ENCODE measurements around the gene ACAD11. TPM values are rescaled to one million over a fixed set of nuclear protein-coding genes. Genes with fewer than 3 reads are reported as not detected.

ACAD11 gene
- polyA plus RNA-seq, 3 donors: 0.31 to 25.4 (median 0.40) TPM

- no peaks in the 10 kb centered on the region for H3K27me3 Mint-ChIP-seq (ENCODE audit: low read depth in 3 of 3)
- H3K27ac ChIP-seq (ENCODE audit: low read depth in 1 of 2, low read length in 2 of 2): no peak overlapping the region
- TF ChIP-seq CTCF (IDR thresholded peaks at IDR 0.05): no peak
- no peak overlapping the region for H3K9ac ChIP-seq (ENCODE audit: insufficient read depth, low read length, poor library complexity, severe bottlenecking)
- no peaks in the 10 kb centered on the region for H3K36me3 Mint-ChIP-seq
- H3K4me1 Mint-ChIP-seq: peaks cover 8% of the 10 kb centered on the region
- no CpG with 5 or more reads among the region's 1 CpG for WGBS (ENCODE audit: insufficient coverage)
- H3K36me3 ChIP-seq (replicated peaks in 1 of 2; ENCODE audit: control insufficient read depth in 1 of 2, insufficient read depth in 2 of 2, low read length in 2 of 2): no peaks in the 10 kb centered on the region
- no peaks in the 10 kb centered on the region for H3K27me3 ChIP-seq (ENCODE audit: control insufficient read depth in 2 of 2, insufficient read depth in 2 of 2, low read length in 2 of 2)
- no peaks in the 10 kb centered on the region for H3K9me3 Mint-ChIP-seq
- H3K4me3 Mint-ChIP-seq: no peak overlapping the region
- no peaks in the 10 kb centered on the region for H4K20me1 ChIP-seq (ENCODE audit: insufficient read depth, low read length)
- H3K4me3 ChIP-seq (replicated peaks in 1 of 3; ENCODE audit: low read depth in 2 of 3, low read length in 3 of 3): no peak overlapping the region
- no peak for DNase-seq
- H3K9me3 ChIP-seq (replicated peaks in 1 of 2; ENCODE audit: control insufficient read depth in 1 of 2, insufficient read depth in 1 of 2, low read length in 2 of 2): no peaks in the 10 kb centered on the region
- no peak overlapping the region for H2AFZ ChIP-seq (ENCODE audit: insufficient read depth, low read depth, low read length, poor library complexity, severe bottlenecking)
- intact Hi-C loops (cut with micrococcal nuclease): no loop called here
- H3K27ac Mint-ChIP-seq: no peak overlapping the region
- no peaks in the 10 kb centered on the region for H3K4me1 ChIP-seq (ENCODE audit: control insufficient read depth in 1 of 2, insufficient read depth in 2 of 2, low read length in 2 of 2)
- no peak overlapping the region for H3K4me2 ChIP-seq (replicated peaks; ENCODE audit: extremely low read depth, low read length, poor library complexity, severe bottlenecking)
- no peaks in the 10 kb centered on the region for H3K79me2 ChIP-seq (ENCODE audit: insufficient read depth, low read length)
These were observed 6.9 kb downstream of the ACAD11 start for GRCh38 chr3:132652640-132653270.

GRCh38 chr3:132650153-132650552, 9.5 kb downstream of the ACAD11 start:
- H3K27me3 Mint-ChIP-seq (ENCODE audit: low read depth in 3 of 3): no peaks in the 10 kb centered on the region
- Histone ChIP-seq H3K27ac (ENCODE audit: low read depth in 1 of 2, low read length in 2 of 2) (no peak overlapping the region), H3K4me2 (replicated peaks; ENCODE audit: extremely low read depth, low read length, poor library complexity, severe bottlenecking) (no peak overlapping the region), H3K9me3 (replicated peaks in 1 of 2; ENCODE audit: control insufficient read depth in 1 of 2, insufficient read depth in 1 of 2, low read length in 2 of 2) (no peaks in the 10 kb centered on the region), H3K4me3 (replicated peaks in 1 of 3; ENCODE audit: low read depth in 2 of 3, low read length in 3 of 3) (no peak overlapping the region), H4K20me1 (ENCODE audit: insufficient read depth, low read length) (no peaks in the 10 kb centered on the region), H2AFZ (ENCODE audit: insufficient read depth, low read depth, low read length, poor library complexity, severe bottlenecking) (no peak overlapping the region), H3K36me3 (replicated peaks in 1 of 2; ENCODE audit: control insufficient read depth in 1 of 2, insufficient read depth in 2 of 2, low read length in 2 of 2) (no peaks in the 10 kb centered on the region), H3K27me3 (ENCODE audit: control insufficient read depth in 2 of 2, insufficient read depth in 2 of 2, low read length in 2 of 2) (no peaks in the 10 kb centered on the region), H3K79me2 (ENCODE audit: insufficient read depth, low read length) (no peaks in the 10 kb centered on the region), H3K4me1 (ENCODE audit: control insufficient read depth in 1 of 2, insufficient read depth in 2 of 2, low read length in 2 of 2) (no peaks in the 10 kb centered on the region), H3K9ac (ENCODE audit: insufficient read depth, low read length, poor library complexity, severe bottlenecking) (no peak overlapping the region)
- no peaks in the 10 kb centered on the region for H3K36me3 Mint-ChIP-seq
- H3K27ac Mint-ChIP-seq: no peak overlapping the region
- intact Hi-C loops (cut with micrococcal nuclease): no loop called here
- no peaks in the 10 kb centered on the region for H3K9me3 Mint-ChIP-seq
- H3K4me3 Mint-ChIP-seq: no peak overlapping the region
- TF ChIP-seq CTCF (IDR thresholded peaks at IDR 0.05): no peak
- DNase-seq: no peak
- peaks cover 1% of the 10 kb centered on the region for H3K4me1 Mint-ChIP-seq
- no CpG with 5 or more reads among the region's 1 CpG for WGBS (ENCODE audit: insufficient coverage)

All from CD14-positive monocyte (primary cell).